ACC112 (cell line): Measurements from ENCODE around the gene MAPKBP1.
"Not testable (repeated sequence)": the region's sequence is repeated elsewhere in the genome, so short reads cannot be mapped to it uniquely, and the experiment has no call there.

ENCODE experiments used
- H2AFZ ChIP-seq: fragments of 200-600 bp; sonication (generic); one replicate; pipeline ENCODE4 v1.6.0; 2017; ENCODE audit warnings: antibody characterized with exemption, low read length; ENCODE audit not compliant: unreplicated experiment
- H3K27ac ChIP-seq: fragments of 200-600 bp; sonication (generic); 2 replicates; pipeline ENCODE4 v1.5.1; 2014; ENCODE audit warnings: low read depth, mild to moderate bottlenecking, antibody characterized with exemption, low read length, moderate library complexity
- H3K27me3 ChIP-seq: fragments of 200-600 bp; sonication (generic); 2 replicates; pipeline ENCODE4 v1.6.1; 2014; ENCODE audit warnings: mild to moderate bottlenecking, antibody characterized with exemption, low read length, moderate library complexity, mixed read lengths; ENCODE audit not compliant: insufficient read depth
- H3K36me3 ChIP-seq: fragments of 200-600 bp; sonication (generic); 2 replicates; pipeline ENCODE4 v1.6.1; 2016; ENCODE audit warnings: mild to moderate bottlenecking, antibody characterized with exemption, low read length, moderate library complexity, mixed read lengths; ENCODE audit not compliant: insufficient read depth
- H3K4me1 ChIP-seq: fragments of 200-600 bp; sonication (generic); one replicate; pipeline ENCODE4 v1.6.1; 2016; ENCODE audit warnings: low read length, mixed read lengths; ENCODE audit not compliant: insufficient read depth, unreplicated experiment, control insufficient read depth
- H3K4me3 ChIP-seq: fragments of 200-600 bp; sonication (generic); 2 replicates; pipeline ENCODE4 v1.5.1; 2014; ENCODE audit warnings: mild to moderate bottlenecking, low read depth, low read length
- H3K79me2 ChIP-seq: fragments of 200-600 bp; sonication (generic); one replicate; pipeline ENCODE4 v1.6.0; 2016; ENCODE audit warnings: low read length; ENCODE audit not compliant: control insufficient read depth, unreplicated experiment, insufficient read depth

Gene MAPKBP1, protein sequence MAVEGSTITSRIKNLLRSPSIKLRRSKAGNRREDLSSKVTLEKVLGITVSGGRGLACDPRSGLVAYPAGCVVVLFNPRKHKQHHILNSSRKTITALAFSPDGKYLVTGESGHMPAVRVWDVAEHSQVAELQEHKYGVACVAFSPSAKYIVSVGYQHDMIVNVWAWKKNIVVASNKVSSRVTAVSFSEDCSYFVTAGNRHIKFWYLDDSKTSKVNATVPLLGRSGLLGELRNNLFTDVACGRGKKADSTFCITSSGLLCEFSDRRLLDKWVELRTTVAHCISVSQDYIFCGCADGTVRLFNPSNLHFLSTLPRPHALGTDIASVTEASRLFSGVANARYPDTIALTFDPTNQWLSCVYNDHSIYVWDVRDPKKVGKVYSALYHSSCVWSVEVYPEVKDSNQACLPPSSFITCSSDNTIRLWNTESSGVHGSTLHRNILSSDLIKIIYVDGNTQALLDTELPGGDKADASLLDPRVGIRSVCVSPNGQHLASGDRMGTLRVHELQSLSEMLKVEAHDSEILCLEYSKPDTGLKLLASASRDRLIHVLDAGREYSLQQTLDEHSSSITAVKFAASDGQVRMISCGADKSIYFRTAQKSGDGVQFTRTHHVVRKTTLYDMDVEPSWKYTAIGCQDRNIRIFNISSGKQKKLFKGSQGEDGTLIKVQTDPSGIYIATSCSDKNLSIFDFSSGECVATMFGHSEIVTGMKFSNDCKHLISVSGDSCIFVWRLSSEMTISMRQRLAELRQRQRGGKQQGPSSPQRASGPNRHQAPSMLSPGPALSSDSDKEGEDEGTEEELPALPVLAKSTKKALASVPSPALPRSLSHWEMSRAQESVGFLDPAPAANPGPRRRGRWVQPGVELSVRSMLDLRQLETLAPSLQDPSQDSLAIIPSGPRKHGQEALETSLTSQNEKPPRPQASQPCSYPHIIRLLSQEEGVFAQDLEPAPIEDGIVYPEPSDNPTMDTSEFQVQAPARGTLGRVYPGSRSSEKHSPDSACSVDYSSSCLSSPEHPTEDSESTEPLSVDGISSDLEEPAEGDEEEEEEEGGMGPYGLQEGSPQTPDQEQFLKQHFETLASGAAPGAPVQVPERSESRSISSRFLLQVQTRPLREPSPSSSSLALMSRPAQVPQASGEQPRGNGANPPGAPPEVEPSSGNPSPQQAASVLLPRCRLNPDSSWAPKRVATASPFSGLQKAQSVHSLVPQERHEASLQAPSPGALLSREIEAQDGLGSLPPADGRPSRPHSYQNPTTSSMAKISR (N-terminal part only)

DNA sequence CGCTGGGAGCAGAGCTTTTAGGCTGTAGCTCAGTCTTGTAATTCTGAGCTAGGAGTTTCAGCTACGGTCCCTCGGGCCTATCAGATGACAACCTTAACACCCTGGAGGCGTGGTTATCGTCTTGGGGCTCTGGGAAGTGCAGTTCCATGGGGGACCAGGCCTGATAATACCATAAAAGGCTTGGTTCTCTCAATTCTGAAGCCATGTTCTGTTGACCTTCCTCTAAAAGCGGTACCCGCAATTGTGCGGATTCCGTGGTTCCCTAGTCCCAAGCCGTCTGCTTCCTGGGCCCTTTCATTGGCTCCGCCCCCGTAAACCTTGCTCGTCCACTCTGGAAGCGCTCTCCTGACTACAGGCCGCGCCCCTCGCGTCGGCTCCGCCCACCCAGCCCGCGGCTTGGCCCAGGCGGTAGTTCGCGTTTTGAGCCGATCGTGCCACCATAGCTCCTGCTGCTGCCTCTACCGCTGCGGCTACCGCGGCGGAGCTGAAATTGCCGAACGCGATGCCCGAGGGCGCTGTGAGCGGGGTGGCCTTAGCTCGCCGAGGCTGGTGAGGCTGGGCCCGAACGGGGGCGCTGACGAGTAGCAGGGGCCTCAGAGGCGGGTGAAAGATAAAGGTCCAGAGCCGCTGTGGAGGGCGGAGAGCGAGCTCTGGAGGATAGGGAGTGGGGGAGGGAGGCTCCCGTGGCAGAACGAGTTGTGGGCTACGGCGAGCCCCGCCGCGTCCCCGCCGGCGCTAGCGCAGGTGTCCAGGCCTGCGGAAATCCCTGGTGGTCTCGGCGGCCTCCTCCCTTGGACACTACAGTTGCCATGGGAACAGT, at the start of gene MAPKBP1:
MAPKBP1 (plus strand) TSS at position 423 of the 820 bp plus-strand sequence. CDS start 792 bp downstream, outside the sequence.
- Histone ChIP-seq H2AFZ (no peak within 1 kb of the TSS), H3K79me2 (peaks cover 37% of the 10 kb centered on the region), H3K36me3 (no peaks in the 10 kb centered on the region), H3K4me1 (peaks cover 52% of the 10 kb centered on the region), H3K4me3 (peak within 1 kb of the TSS; percentile 92), H3K27me3 (no peaks in the 10 kb centered on the region), H3K27ac (peak within 1 kb of the TSS; percentile 65)

DNA sequence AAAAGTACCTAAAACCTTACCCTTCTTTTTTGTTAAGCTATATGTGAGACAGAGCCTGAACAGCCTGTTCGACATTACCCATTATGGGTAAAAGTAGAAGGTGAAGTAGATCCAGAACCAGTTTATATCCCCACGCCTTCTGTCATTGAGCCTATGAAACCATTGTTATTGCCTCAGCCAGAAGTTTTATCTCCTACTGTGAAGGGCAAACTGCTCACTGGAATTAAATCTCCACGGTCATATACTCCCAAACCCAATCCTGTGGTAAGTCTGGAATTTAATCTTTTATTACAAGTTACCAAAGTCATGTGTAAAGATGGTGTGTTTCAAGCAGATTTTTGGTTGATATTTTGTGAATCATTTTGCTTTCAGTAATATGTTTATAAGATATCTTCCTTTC, 47.1 kb upstream of the MAPKBP1 start:
- peaks cover 7% of the 10 kb centered on the region for H3K36me3 ChIP-seq
- H2AFZ ChIP-seq: no peak overlapping the region
- peaks cover 8% of the 10 kb centered on the region for H3K79me2 ChIP-seq
- no peaks in the 10 kb centered on the region for H3K27me3 ChIP-seq
- no peak overlapping the region for H3K4me3 ChIP-seq
- no peak overlapping the region for H3K27ac ChIP-seq
- no peaks in the 10 kb centered on the region for H3K4me1 ChIP-seq

DNA sequence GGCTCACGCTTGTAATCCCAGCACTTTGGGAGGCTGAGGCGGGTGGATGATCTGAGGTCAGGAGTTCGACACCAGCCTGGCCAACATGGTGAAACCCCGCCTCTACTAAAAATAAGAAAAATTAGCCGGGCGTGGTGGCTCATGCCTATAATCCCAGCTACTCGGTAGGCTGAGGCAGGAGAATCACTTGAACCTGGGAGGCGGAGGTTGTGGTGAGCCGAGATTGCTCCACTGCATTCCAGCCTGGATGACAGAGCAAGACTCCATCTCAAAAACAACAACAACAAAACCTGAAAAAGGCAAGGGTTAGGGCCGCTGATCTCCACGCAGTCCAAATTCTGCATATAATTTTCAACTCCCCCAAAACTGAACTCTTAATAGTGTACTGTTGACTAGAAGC, 46.2 kb upstream of the MAPKBP1 start:
- H3K27ac ChIP-seq, H3K4me3 ChIP-seq, H3K27me3 ChIP-seq, H3K36me3 ChIP-seq, H2AFZ ChIP-seq, H3K4me1 ChIP-seq, H3K79me2 ChIP-seq: not testable (repeated sequence)

DNA sequence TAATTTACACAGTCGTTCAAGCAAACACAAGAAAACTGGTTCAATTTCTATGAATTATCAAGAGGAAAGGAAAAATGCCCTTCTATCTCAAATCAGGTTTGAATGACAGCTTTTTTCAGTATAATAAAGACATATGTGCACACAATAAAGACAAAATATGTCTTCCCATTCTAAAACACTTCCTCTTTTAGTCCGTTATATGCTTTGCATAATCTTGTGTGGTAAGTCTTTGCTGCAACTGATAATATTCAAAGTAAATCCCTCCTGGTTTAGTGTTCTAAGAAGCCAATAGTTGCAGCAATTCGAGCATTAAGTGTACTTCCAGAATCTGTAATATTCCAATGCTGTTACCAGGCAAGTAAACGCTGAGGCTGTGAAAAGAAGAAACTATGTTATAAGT, 43.7 kb upstream of the MAPKBP1 start:
- Histone ChIP-seq H2AFZ (no peak overlapping the region), H3K4me3 (no peak overlapping the region), H3K36me3 (peaks cover 17% of the 10 kb centered on the region), H3K27ac (no peak overlapping the region), H3K4me1 (no peaks in the 10 kb centered on the region), H3K27me3 (no peaks in the 10 kb centered on the region), H3K79me2 (peaks cover 2% of the 10 kb centered on the region)

DNA sequence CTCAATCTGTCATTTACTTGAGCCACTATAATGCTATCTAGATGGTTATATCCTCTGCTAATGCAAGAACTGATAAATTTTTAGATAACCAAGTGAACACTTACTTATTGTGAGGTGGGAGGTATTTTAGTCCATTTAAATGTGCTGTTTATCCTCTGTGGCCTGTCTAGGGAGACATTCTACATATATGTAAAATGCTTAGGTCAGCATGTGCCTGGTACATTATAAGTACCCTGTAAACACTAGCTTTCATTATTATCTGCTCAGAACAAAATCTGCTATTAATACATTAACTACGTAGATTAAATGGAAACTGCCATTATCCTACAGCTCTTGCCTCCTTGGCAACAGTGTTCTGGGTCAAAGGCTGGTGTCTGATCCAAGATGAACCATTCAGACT, 41.8 kb upstream of the MAPKBP1 start:
- Histone ChIP-seq H3K27ac (no peak overlapping the region), H3K36me3 (peaks cover 26% of the 10 kb centered on the region), H2AFZ (no peak overlapping the region), H3K79me2 (no peaks in the 10 kb centered on the region), H3K4me1 (no peaks in the 10 kb centered on the region), H3K4me3 (no peak overlapping the region), H3K27me3 (no peaks in the 10 kb centered on the region)

DNA sequence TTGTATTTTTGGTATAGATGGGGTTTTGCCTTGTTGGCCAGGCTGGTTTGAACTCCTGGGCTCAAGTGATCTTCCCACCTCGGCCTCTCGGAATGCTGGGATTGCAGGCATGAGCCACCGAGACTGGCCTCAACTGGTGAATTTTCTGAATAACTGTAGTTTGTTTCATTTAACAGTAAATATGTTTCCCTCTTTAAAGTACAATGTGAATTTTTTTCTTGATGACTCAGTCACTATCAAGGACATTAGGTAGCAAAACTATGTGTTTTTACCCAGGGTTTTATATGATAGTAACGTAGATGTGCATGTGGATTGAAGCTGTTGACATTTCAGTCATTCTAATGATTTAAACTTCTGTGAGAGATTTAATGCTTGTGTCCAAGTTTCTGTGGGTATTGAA, 40.2 kb upstream of the MAPKBP1 start:
- Histone ChIP-seq H3K4me1 (no peaks in the 10 kb centered on the region), H3K27me3 (no peaks in the 10 kb centered on the region), H3K79me2 (no peaks in the 10 kb centered on the region), H3K27ac (no peak overlapping the region), H3K36me3 (peaks cover 32% of the 10 kb centered on the region), H2AFZ (no peak overlapping the region), H3K4me3 (no peak overlapping the region)

DNA sequence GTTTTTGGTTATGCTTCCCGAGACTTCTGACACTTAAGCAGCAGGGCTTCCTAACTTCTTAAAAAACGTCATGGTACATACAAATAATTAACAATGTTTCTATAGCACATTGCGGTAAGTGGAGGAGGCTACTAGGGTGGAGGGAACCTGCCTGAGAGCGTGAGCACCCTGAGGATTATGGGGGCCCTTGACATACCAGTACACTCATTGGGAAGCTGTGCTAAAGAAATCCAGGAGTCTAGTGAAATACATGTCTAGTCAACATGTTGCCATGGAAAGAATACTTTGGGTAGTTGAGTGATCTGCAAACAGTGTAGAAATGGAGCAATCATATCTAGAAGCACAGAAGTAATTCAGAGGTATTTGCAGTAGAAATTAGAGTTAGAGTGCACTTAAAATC, 39.2 kb upstream of the MAPKBP1 start:
- Histone ChIP-seq H3K27ac (no peak overlapping the region), H3K36me3 (peaks cover 41% of the 10 kb centered on the region), H2AFZ (no peak overlapping the region), H3K79me2 (peaks cover 4% of the 10 kb centered on the region), H3K27me3 (no peaks in the 10 kb centered on the region), H3K4me3 (no peak overlapping the region), H3K4me1 (no peaks in the 10 kb centered on the region)

DNA sequence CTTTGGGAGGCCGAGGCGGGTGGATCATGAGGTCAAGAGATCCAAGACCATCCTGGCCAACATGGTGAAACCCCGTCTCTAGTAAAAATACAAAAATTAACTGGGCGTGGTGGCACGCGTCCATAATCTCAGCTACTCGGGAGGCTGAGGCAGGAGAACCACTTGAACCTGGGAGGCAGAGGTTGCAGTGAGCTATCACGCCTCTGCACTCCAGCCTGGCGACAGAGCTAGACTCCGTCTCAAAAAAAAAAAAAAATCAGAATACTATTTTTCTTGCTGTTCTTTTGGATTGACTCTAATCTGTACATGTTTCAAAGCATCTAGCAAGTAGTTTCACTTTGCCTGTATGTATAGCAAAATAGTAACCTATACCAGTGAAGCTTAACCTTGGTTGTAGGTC, 38.8 kb upstream of the MAPKBP1 start:
- not testable (repeated sequence) for H3K79me2 ChIP-seq, H3K27ac ChIP-seq, H3K27me3 ChIP-seq, H3K4me3 ChIP-seq, H3K4me1 ChIP-seq, H2AFZ ChIP-seq
- peaks cover 39% of the 10 kb centered on the region for H3K36me3 ChIP-seq

DNA sequence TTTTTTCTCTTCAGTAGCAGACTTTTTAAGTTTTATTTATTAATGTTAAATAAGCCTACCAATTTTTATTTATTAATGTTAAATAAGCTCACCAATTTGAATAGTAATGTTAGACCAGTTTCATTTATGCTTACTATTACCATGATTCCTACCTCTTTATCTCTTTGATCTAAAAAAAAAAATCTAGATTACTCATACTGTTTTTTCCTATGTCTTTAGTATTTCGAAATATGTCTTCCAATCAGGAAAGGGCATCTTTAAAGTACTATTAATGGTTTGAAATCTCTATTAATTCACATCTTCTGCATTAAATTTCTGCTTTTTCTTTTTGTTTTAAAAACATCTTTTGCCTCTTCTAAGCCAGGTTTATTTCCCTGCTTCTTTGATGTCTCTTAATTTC, 27.5 kb upstream of the MAPKBP1 start:
- peaks cover 14% of the 10 kb centered on the region for H3K79me2 ChIP-seq

DNA sequence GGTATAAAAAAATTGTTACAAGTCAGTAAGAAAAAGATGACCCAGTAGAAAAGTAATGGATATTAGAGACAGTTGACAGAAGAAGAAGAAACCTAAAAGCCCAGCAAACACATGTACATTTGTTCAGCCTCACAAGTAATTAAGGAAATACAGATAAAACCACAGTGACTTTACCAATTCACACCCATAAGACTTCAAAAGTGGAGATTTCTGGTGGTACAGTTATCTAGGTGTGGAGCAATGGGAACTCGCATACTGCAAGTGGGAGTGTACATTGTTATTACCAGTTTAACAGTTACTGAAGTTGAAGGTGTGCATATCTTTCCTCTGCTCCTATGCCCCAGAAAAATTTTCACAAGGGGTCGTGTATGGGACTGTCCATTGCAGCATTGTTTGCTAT, 18.1 kb upstream of the MAPKBP1 start:
- peaks cover 33% of the 10 kb centered on the region for H3K36me3 ChIP-seq
- H3K4me3 ChIP-seq: no peak overlapping the region
- no peaks in the 10 kb centered on the region for H3K27me3 ChIP-seq
- no peak overlapping the region for H3K27ac ChIP-seq
- H3K79me2 ChIP-seq: no peaks in the 10 kb centered on the region
- no peak overlapping the region for H2AFZ ChIP-seq
- no peaks in the 10 kb centered on the region for H3K4me1 ChIP-seq

More for the DNA sequence above, 27.5 kb upstream of the MAPKBP1 start:
- Histone ChIP-seq H3K27me3 (no peaks in the 10 kb centered on the region), H2AFZ (no peak overlapping the region), H3K4me1 (peaks cover 5% of the 10 kb centered on the region), H3K36me3 (peaks cover 35% of the 10 kb centered on the region), H3K27ac (no peak overlapping the region), H3K4me3 (no peak overlapping the region)
